Measurements from ENCODE around the gene SGIP1. TPM values are rescaled to one million over a fixed set of nuclear protein-coding genes. Genes with fewer than 3 reads are reported as not detected.

Gene SGIP1
- polyA plus RNA-seq, 1 experiment, result 110 TPM

GRCh38 chr1:66546047-66546810 is 12.3 kb downstream of the SGIP1 start:
- ChIA-PET CTCF (interaction anchor here (1.1 kb wide), 1 partner anchor 12 kb away, joined by 5 read pairs; the partner anchor contains the start of gene SGIP1), POLR2A (interaction anchor here (0.7 to 1.1 kb wide), 2 partner anchors 11 to 17 kb away, joined by 3 read pairs; no protein-coding TSS in a partner anchor)
- no peak for DNase-seq (ENCODE audit: low read depth, low spot score)
- Histone ChIP-seq H3K27me3 (ENCODE audit: control insufficient read depth, insufficient read depth, low read length) (no peaks in the 10 kb centered on the region), H3K4me3 (ENCODE audit: low read depth, low read length) (no peak overlapping the region), H3K9me3 (ENCODE audit: control insufficient read depth, insufficient read depth, low read length) (no peaks in the 10 kb centered on the region), H3K27ac (ENCODE audit: low read depth, low read length) (no peak overlapping the region)
- TF ChIP-seq CTCF (IDR thresholded peaks at IDR 0.05; ENCODE audit: low read depth, low read length), result no peak

- ChIA-PET CTCF (interaction anchor here (0.6 to 1.0 kb wide), 2 partner anchors 46 to 297 kb away, joined by 3 to 4 read pairs; no protein-coding TSS in a partner anchor), POLR2A (no interaction called here)
- no peak for TF ChIP-seq CTCF (IDR thresholded peaks at IDR 0.05; ENCODE audit: low read depth, low read length)
- no peak for DNase-seq (ENCODE audit: low read depth, low spot score)
- H3K27me3 ChIP-seq (ENCODE audit: control insufficient read depth, insufficient read depth, low read length), result no peaks in the 10 kb centered on the region
- no peak overlapping the region for H3K27ac ChIP-seq (ENCODE audit: low read depth, low read length)
- no peaks in the 10 kb centered on the region for H3K9me3 ChIP-seq (ENCODE audit: control insufficient read depth, insufficient read depth, low read length)
- H3K4me3 ChIP-seq (ENCODE audit: low read depth, low read length), result no peak overlapping the region
Measured at GRCh38 chr1:66549017-66549416, 15.1 kb downstream of the SGIP1 start.

GRCh38 chr1:66550243-66550642 is 16.3 kb downstream of the SGIP1 start:
- H3K9me3 ChIP-seq (ENCODE audit: control insufficient read depth, insufficient read depth, low read length), result no peaks in the 10 kb centered on the region
- TF ChIP-seq CTCF (IDR thresholded peaks at IDR 0.05; ENCODE audit: low read depth, low read length), result no peak
- H3K27ac ChIP-seq (ENCODE audit: low read depth, low read length), result no peak overlapping the region
- CTCF ChIA-PET, result no interaction called here
- POLR2A ChIA-PET, result no interaction called here
- H3K27me3 ChIP-seq (ENCODE audit: control insufficient read depth, insufficient read depth, low read length), result no peaks in the 10 kb centered on the region
- no peak for DNase-seq (ENCODE audit: low read depth, low spot score)
- H3K4me3 ChIP-seq (ENCODE audit: low read depth, low read length), result no peak overlapping the region

GRCh38 chr1:66552287-66552686 is 18.3 kb downstream of the SGIP1 start:
- no peak overlapping the region for H3K27ac ChIP-seq (ENCODE audit: low read depth, low read length)
- CTCF ChIA-PET, result interaction anchor here (0.9 kb wide), 1 partner anchor 32 kb away, joined by 3 read pairs; no protein-coding TSS in a partner anchor
- no peak for TF ChIP-seq CTCF (IDR thresholded peaks at IDR 0.05; ENCODE audit: low read depth, low read length)

GRCh38 chr1:66552829-66553228 is 18.9 kb downstream of the SGIP1 start:
- ChIA-PET CTCF (interaction anchor here (0.9 kb wide), 1 partner anchor 32 kb away, joined by 3 read pairs; no protein-coding TSS in a partner anchor), POLR2A (interaction anchor here (1.8 kb wide), 1 partner anchor 11 kb away, joined by 10 read pairs; no protein-coding TSS in a partner anchor)
- Histone ChIP-seq H3K27ac (ENCODE audit: low read depth, low read length) (no peak overlapping the region), H3K9me3 (ENCODE audit: control insufficient read depth, insufficient read depth, low read length) (no peaks in the 10 kb centered on the region), H3K27me3 (ENCODE audit: control insufficient read depth, insufficient read depth, low read length) (no peaks in the 10 kb centered on the region), H3K4me3 (ENCODE audit: low read depth, low read length) (no peak overlapping the region)
- DNase-seq (ENCODE audit: low read depth, low spot score), result no peak
- no peak for TF ChIP-seq CTCF (IDR thresholded peaks at IDR 0.05; ENCODE audit: low read depth, low read length)

More at GRCh38 chr1:66552287-66552686, 18.3 kb downstream of the SGIP1 start:
- H3K27me3 ChIP-seq (ENCODE audit: control insufficient read depth, insufficient read depth, low read length), result no peaks in the 10 kb centered on the region
- no peak overlapping the region for H3K4me3 ChIP-seq (ENCODE audit: low read depth, low read length)
- H3K9me3 ChIP-seq (ENCODE audit: control insufficient read depth, insufficient read depth, low read length), result no peaks in the 10 kb centered on the region
- POLR2A ChIA-PET, result interaction anchor here (1.8 kb wide), 1 partner anchor 11 kb away, joined by 10 read pairs; no protein-coding TSS in a partner anchor
- DNase-seq (ENCODE audit: low read depth, low spot score), result no peak

Data from AG04450 (cell line).